Fibroblast of mammary gland (primary cell): ENCODE measurements around the gene FANCD2.

Experiments
- DNase-seq: peaks from one replicate; pipeline ENCODE4 v3.0.0-alpha.2; 2010; ENCODE audit warnings: low read depth
- H3K4me3 ChIP-seq: 2 replicates; pipeline ENCODE4 v1.5.1; 2011; ENCODE audit warnings: low read depth, mild to moderate bottlenecking, low read length, moderate library complexity; ENCODE audit not compliant: control insufficient read depth
- CTCF ChIP-seq: conservative IDR thresholded peaks from 2 replicates; pipeline ENCODE4 v1.5.1; 2011; ENCODE audit warnings: low read depth, low read length, inconsistent platforms; ENCODE audit not compliant: control insufficient read depth, insufficient read depth

FANCD2 gene

GRCh38 chr3:10142707-10143560, 116.7 kb downstream of the FANCD2 start:
- H3K4me3 ChIP-seq, result peak overlapping the region; percentile 72
- peak; percentile 58 for DNase-seq
- no peak for TF ChIP-seq CTCF

GRCh38 chr3:10145685-10146084, 119.4 kb downstream of the FANCD2 start:
- no peak for DNase-seq

GRCh38 chr3:10149226-10149625, 123.0 kb downstream of the FANCD2 start:
- TF ChIP-seq CTCF, result no peak

More at GRCh38 chr3:10145685-10146084, 119.4 kb downstream of the FANCD2 start:
- no peak for TF ChIP-seq CTCF
- H3K4me3 ChIP-seq, result no peak overlapping the region

GRCh38 chr3:10150987-10151386, 124.8 kb downstream of the FANCD2 start:
- DNase-seq, result no peak
- TF ChIP-seq CTCF, result no peak
- no peak overlapping the region for H3K4me3 ChIP-seq

More at GRCh38 chr3:10149226-10149625, 123.0 kb downstream of the FANCD2 start:
- no peak overlapping the region for H3K4me3 ChIP-seq
- DNase-seq, result no peak
